Measurements from ENCODE around the gene SLC39A1.

The SLC39A1 gene

DNA sequence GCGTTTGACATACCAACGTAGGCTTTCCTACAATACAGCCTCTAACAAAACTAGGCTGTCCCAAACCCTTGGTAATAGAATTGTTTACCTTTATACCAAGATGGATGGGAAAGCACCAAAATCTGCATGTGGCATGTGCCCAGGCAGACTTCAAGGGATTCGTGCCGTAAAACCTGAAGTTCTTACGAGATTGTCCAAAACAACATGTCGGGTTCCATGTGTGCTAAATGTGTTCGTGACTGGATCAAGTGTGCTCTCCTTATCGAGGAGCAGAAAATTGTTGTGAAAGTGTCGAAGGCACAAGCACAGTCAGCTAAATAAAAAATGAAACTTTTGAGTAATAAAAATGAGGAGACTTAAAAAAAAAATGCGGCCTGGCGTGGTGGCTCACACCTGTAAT lies 32.3 kb upstream of the SLC39A1 start:
- Histone ChIP-seq H3K79me2 (ENCODE audit: insufficient read depth, low read depth) (peaks cover 23% of the 10 kb centered on the region), H2AFZ (ENCODE audit: low read depth) (no peak overlapping the region), H3K4me2 (no peak overlapping the region), H3K4me3 (IDR thresholded peaks at IDR 0.05; ENCODE audit: insufficient read depth, low read depth, low read length) (no peak overlapping the region), H3K27me3 (ENCODE audit: insufficient read depth, low read depth) (no peaks in the 10 kb centered on the region; the same call in 1 of the 2 replicates), H4K20me1 (ENCODE audit: insufficient read depth) (no peaks in the 10 kb centered on the region), H3K9ac (no peak overlapping the region), H3K27ac (no peak overlapping the region; the same call in 1 of the 2 replicates), H3K4me1 (ENCODE audit: low read depth, poor library complexity, severe bottlenecking) (peaks cover 27% of the 10 kb centered on the region), H3K36me3 (ENCODE audit: insufficient read depth) (peaks cover 17% of the 10 kb centered on the region; the same call in 1 of the 2 replicates)
- TF ChIP-seq, protein P1, sequence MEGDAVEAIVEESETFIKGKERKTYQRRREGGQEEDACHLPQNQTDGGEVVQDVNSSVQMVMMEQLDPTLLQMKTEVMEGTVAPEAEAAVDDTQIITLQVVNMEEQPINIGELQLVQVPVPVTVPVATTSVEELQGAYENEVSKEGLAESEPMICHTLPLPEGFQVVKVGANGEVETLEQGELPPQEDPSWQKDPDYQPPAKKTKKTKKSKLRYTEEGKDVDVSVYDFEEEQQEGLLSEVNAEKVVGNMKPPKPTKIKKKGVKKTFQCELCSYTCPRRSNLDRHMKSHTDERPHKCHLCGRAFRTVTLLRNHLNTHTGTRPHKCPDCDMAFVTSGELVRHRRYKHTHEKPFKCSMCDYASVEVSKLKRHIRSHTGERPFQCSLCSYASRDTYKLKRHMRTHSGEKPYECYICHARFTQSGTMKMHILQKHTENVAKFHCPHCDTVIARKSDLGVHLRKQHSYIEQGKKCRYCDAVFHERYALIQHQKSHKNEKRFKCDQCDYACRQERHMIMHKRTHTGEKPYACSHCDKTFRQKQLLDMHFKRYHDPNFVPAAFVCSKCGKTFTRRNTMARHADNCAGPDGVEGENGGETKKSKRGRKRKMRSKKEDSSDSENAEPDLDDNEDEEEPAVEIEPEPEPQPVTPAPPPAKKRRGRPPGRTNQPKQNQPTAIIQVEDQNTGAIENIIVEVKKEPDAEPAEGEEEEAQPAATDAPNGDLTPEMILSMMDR (conservative IDR thresholded peaks at IDR 0.05; ENCODE audit: low read depth, low read length) = no peak

DNA sequence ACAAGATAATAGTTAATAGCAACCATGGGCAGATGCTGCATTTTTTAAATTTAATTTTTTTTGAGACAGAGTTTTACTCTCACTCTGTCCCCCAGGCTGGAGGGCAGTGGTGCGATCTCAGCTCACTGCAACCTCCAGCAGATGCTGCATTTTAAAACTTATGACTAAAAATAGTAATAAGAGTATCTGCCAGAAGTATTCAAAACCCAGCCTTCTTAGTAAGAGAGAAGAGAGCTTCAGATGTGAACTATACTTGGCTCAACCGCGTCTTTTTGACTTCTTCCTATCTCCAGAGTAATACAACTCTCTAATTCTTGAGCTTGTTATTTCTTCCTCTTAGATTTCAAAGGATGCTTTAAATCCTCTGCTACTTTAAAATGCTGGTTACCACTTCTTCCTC lies 31.9 kb upstream of the SLC39A1 start:
- Histone ChIP-seq H3K4me1 (ENCODE audit: low read depth, poor library complexity, severe bottlenecking) (peaks cover 29% of the 10 kb centered on the region), H3K27me3 (ENCODE audit: insufficient read depth, low read depth) (no peaks in the 10 kb centered on the region; the same call in 1 of the 2 replicates), H4K20me1 (ENCODE audit: insufficient read depth) (no peaks in the 10 kb centered on the region), H2AFZ (ENCODE audit: low read depth) (no peak overlapping the region), H3K27ac (no peak overlapping the region; the same call in 1 of the 2 replicates), H3K9ac (no peak overlapping the region), H3K4me3 (IDR thresholded peaks at IDR 0.05; ENCODE audit: insufficient read depth, low read depth, low read length) (no peak overlapping the region), H3K4me2 (no peak overlapping the region), H3K36me3 (ENCODE audit: insufficient read depth) (peaks cover 17% of the 10 kb centered on the region; the same call in 1 of the 2 replicates), H3K79me2 (ENCODE audit: insufficient read depth, low read depth) (peaks cover 24% of the 10 kb centered on the region)
- TF ChIP-seq, protein P1 (conservative IDR thresholded peaks at IDR 0.05; ENCODE audit: low read depth, low read length) = no peak

DNA sequence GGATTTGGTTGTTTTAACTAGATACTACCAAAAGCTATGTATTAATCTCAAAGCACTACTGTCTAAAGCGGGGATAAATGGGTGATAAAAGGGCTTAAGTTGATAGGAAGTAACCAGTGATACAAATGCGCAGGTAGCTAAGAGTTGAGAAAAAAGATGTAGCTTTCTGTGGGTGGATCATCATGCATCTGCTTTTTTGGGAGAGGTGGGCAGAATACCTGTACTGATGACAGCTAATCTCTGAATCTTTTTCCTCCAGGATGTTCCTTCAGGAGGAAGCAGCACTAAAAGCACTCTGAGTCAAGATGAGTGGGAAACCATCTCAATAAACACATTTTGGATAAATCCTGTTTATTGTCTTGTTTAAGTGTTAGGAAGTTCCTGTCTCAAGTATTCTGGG lies 28.5 kb upstream of the SLC39A1 start:
- no peaks in the 10 kb centered on the region; the same call in 1 of the 2 replicates for H3K27me3 ChIP-seq (ENCODE audit: insufficient read depth, low read depth)
- peak overlapping the region; percentile 97 for H3K4me2 ChIP-seq
- TF ChIP-seq, protein P1 (conservative IDR thresholded peaks at IDR 0.05; ENCODE audit: low read depth, low read length) = no peak
- H3K79me2 ChIP-seq (ENCODE audit: insufficient read depth, low read depth) = peaks cover 24% of the 10 kb centered on the region
- H2AFZ ChIP-seq (ENCODE audit: low read depth) = no peak overlapping the region
- H3K36me3 ChIP-seq (ENCODE audit: insufficient read depth) = peaks cover 17% of the 10 kb centered on the region; the same call in 1 of the 2 replicates
- peak overlapping the region; percentile 89 for H3K9ac ChIP-seq
- peak overlapping the region; percentile 100 for H3K4me3 ChIP-seq (IDR thresholded peaks at IDR 0.05; ENCODE audit: insufficient read depth, low read depth, low read length)
- H3K4me1 ChIP-seq (ENCODE audit: low read depth, poor library complexity, severe bottlenecking) = peaks cover 41% of the 10 kb centered on the region
- no peaks in the 10 kb centered on the region for H4K20me1 ChIP-seq (ENCODE audit: insufficient read depth)
- peak overlapping the region; percentile 68; the same call in 1 of the 2 replicates for H3K27ac ChIP-seq

DNA sequence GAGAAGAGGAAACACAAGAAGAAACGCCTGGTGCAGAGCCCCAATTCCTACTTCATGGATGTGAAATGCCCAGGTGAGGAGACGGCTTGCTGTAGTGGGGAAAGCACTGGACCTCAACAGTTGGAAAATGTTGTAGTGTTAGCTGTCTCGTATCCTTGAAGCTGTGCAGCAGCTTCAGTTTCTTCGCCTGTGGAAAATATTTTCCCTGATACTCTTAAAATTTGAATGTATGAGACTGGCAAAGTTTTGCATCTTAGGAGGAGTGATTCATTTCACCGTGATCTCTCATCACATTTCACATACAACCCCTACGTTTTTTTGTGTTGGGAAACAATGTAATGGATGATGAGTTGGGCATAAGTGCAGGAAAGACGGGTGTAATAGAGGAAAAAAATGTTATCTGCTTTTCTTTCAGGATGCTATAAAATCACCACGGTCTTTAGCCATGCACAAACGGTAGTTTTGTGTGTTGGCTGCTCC lies 27.9 kb upstream of the SLC39A1 start:
- H2AFZ ChIP-seq (ENCODE audit: low read depth) = peak overlapping the region; percentile 89; the same call in 1 of the 2 replicates
- H3K4me1 ChIP-seq (ENCODE audit: low read depth, poor library complexity, severe bottlenecking) = peaks cover 42% of the 10 kb centered on the region
- no peaks in the 10 kb centered on the region; the same call in 1 of the 2 replicates for H3K27me3 ChIP-seq (ENCODE audit: insufficient read depth, low read depth)
- peak overlapping the region; percentile 68 for H3K27ac ChIP-seq
- peak overlapping the region; percentile 89 for H3K9ac ChIP-seq
- TF ChIP-seq, protein P1 (conservative IDR thresholded peaks at IDR 0.05; ENCODE audit: low read depth, low read length) = no peak
- H3K4me3 ChIP-seq (IDR thresholded peaks at IDR 0.05; ENCODE audit: insufficient read depth, low read depth, low read length) = peak overlapping the region; percentile 100
- H4K20me1 ChIP-seq (ENCODE audit: insufficient read depth) = no peaks in the 10 kb centered on the region
- peaks cover 24% of the 10 kb centered on the region for H3K79me2 ChIP-seq (ENCODE audit: insufficient read depth, low read depth)
- H3K4me2 ChIP-seq = peak overlapping the region; percentile 97
- peaks cover 17% of the 10 kb centered on the region; the same call in 1 of the 2 replicates for H3K36me3 ChIP-seq (ENCODE audit: insufficient read depth)
